SKM-1 (cell line): ENCODE measurements around the gene ZNF155.
A peak's percentile ranks its signal among the peaks of the same experiment; 100 is the strongest.

Experiments used
- DNase-seq: peaks from one replicate; lab custom pipeline; 2025; ENCODE audit not compliant: unreplicated experiment; lab: John Stamatoyannopoulos, UW

ZNF155 gene

DNA sequence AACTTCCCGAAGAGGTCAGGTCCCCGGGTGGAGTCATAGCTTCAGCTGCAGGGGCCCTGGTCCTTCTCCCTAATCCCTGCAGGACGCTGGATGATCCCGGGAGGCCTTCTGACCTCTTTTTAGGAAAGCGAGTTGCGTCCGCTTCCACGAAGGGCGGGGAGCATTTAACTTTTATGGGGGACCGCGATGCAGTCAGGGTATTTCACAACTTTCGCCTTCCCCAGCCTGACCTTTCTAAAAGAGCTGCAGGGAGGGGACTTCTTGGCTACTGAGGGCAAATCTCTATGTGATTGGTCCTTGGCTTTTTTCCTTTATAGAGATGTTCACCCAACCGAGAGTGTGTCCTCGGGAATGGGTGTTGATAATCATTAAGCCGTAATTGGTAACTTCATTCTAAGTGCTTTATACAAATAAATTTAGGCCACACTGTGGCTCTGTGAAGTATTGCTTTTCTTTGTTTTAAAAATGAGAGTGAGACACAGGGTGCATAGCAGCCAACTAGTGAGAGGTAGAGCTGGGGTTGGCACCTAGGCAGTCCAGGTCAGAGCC lies 19.5 kb downstream of the ZNF155 start:
- DNase-seq = no peak

DNA sequence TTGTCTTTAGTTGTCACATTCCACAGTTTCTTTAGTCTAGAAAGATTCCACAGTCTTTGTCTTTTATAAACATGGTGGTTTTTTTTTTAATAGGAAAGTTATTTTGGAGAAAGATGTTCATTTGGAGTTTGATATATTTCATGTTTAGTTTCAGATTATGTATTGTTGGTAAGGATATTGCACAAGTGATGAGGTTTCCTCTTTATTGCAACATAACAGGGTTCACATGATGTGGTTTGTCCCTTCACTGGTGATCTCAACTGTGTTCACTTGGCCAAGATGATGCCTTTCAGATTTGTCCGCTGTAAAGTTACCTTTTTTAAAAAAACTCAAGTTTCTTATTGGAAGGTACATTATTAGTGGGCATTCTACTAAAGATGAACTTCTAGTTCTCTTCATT lies 22.0 kb downstream of the ZNF155 start:
- DNase-seq = peak; percentile 21

DNA sequence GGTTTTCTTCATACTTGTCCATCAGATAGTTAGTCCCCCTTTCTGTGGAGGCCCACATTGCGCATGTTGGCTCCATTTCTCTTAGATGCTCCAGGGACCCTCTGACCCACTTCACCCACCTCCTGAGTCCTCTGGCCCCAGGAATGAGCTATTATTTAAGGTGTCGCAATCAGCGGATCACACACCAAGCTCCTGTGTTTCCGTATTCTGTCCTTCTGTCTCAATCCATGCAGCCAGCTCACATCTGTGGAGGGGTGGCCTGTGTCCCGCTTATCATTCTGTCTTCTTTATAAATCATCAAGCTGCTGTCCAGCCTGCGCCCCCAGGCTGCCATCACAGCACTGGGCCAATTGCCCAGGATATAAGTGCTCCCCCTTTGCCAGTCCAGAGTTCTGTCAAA lies 23.5 kb downstream of the ZNF155 start:
- no peak for DNase-seq

DNA sequence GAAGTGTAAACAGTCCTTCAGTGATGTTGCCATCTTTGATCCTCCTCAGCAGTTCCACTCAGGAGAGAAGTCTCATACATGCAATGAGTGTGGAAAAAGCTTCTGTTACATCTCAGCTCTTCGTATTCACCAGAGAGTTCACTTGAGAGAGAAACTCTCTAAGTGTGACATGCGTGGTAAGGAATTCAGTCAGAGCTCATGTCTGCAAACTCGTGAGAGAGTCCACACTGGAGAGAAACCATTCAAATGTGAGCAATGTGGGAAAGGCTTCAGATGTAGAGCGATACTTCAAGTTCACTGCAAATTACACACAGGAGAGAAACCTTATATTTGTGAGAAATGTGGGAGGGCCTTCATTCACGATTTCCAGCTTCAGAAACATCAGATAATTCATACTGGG lies 26.5 kb downstream of the ZNF155 start:
- no peak for DNase-seq

DNA sequence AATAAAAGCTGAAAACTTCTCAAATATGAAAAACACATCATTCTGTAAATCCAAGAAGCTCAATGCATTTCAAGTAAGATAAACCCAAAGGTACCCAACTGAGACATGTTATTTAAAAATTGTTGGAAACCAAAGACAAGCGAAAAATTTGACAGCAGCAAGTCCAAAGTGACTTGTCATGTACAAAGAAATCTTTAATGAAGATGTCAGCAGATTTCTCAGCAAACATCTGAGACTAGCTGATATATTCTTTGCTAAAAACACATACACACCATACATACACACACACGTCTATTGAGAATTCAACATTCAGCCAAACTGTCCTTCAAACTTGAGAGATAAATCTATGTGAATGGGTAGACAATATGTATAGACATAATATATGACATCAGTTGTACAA lies 35.5 kb downstream of the ZNF155 start:
- DNase-seq = no peak

DNA sequence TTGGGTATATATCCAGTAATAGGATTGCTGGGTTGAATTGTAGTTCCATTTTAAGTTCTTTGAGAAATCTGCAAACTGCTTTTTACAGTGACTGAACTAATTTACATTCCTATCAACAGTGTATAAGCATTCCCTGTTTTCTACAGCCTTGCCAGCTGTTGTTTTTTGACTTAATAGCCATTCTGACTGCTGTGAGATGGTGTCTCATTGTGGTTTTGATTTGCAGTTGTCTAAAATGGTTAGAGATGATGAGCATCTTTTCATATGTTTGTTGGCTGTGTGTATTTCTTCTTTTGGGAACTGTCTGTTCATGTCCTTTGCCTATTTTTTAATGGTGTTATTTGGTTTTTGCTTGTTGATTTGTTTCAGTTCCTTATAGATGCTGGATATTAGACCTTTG lies 37.2 kb downstream of the ZNF155 start:
- no peak for DNase-seq

DNA sequence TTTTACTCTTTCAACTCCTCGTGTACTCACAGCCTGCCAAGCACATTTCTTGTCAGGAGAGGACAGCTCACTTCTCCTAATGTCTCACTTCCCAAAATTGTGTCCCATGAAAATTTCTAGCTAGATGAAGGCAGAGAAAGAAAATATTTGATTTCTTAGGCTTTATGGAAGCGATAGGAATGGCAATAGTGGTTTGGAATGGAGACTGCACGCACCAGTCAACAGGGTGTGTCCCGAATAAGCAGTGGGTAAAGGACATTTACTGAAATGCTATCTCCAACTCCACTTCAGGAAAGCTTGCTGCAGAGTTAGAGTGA lies 40.9 kb downstream of the ZNF155 start:
- no peak for DNase-seq

DNA sequence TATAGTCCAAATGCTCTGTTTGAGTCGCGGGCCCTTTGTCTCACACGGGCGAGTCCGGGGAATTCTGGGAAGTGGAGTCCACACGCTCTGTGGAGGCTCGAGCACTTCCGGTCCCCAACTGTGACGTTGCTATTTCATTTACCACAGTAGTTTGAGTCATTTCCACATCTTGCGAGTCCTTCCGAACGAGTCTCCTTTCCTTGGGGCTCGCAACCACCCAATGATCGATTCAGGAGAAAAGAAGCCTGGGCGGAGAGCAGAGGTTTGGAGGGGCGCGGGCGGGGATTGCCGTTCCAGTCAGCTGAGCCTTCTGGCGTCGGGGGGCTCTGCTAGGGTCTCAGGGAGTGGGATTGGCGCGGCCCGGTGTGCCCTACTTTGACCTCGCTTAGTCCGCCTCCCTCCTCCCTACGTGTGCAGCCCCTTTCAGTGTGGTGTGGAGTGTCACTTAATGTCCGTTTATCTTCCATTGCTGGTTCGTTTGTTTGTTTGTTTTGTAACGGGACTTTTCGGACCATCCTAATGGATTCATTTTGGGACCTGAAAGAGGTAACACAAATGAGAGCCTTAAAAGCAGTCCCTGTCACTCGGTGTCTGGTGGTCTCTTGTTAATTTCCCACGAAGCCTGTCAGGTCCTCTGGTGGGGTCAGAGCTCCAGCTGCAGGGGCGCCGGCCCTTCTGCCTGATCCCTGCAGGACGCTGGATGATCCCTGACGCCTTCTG lies 41.4 kb downstream of the ZNF155 start, which contains the start of gene ZNF222:
ZNF222 (plus strand) TSS at position 163 of the 720 bp plus-strand sequence; CDS start at position 221, 58 bp downstream.
- peak; percentile 47 for DNase-seq

DNA sequence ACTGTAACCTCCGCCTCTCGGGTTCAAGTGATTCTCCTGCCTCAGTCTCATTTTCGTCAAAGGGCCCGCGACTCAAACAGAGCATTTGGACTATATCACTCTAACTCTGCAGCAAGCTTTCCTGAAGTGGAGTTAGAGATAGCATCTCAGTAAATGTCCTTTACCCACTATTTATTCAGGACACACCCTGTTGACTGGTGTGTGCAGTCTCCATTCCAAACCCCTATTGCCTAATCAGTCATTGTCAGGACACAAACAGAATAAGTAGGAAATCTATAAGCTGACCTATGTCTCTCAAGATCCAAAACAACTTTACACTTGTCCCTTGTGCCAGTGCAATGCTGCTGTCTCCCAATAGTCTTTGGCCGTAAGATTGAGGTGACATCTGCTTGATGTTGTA lies 42.6 kb downstream of the ZNF155 start:
- DNase-seq = no peak

DNA sequence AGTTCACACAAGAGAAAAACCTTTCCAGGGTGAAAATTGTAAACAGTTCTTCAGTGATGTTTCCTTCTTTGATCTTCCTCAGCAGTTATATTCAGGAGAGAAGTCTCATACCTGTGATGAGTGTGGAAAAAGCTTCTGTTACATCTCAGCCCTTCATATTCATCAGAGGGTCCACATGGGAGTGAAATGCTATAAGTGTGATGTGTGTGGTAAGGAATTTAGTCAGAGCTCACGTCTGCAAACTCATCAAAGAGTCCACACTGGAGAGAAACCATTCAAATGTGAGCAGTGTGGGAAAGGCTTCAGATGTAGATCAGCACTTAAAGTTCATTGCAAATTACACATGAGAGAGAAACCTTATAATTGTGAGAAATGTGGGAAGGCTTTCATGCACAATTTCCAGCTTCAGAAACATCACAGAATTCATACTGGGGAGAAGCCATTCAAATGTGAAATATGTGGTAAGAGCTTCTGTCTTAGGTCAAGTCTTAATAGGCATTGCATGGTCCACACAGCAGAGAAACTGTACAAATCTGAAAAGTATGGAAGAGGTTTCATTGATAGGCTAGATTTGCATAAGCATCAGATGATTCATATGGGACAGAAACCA lies 48.1 kb downstream of the ZNF155 start:
- no peak for DNase-seq

DNA sequence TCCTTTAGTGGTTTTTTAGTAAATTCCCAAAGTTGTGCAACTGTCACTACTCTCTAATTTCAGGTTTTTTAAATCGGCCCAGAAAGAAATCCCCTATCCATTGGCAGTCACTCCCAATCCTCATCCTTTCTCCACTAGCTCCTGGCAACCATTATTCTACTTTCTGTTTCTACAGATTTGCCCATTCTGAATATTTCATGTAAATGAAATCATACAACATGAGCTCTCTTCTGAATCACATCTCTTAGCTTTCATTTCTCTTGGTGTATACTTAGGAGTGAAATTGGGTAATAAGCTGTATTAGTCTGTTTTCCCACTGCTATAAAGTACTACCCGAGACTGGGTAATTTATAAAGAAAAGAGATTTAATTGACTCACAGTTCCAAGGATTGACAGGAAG lies 58.2 kb downstream of the ZNF155 start:
- DNase-seq = no peak
